HG03575 (cell line): ENCODE data around the gene CEND1.
"Not testable (repeated sequence)": the region's sequence is repeated elsewhere in the genome, so short reads cannot be mapped to it uniquely, and the experiment has no call there.

ENCODE experiments used
- ATAC-seq: cut with Tn5 transposase; IDR thresholded peaks from one replicate; pipeline ENCODE4 v1.9.1; 2021; ENCODE audit not compliant: unreplicated experiment, insufficient number of reproducible peaks, low FRiP score; ENCODE audit errors: extremely low read depth

CEND1 gene

DNA sequence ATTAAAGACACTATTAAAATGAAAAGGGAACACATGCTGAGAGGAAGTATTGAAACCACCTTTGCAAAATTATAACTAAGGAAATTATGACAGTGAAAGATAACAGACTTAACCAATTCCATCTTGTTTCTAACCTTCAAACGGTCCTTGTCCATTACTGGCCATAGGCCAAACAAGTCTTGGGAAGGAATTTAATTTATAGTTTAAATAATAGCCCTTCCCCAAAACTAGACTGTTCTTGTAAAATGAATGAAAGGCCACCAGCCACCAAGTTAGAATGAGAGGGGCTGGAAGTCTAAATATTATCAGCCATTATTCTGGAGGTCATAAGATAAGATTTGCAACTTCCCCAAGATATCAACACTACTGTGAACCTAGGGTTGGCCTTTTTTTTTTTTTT, 44.5 kb downstream of the CEND1 start:
- no peak for ATAC-seq

DNA sequence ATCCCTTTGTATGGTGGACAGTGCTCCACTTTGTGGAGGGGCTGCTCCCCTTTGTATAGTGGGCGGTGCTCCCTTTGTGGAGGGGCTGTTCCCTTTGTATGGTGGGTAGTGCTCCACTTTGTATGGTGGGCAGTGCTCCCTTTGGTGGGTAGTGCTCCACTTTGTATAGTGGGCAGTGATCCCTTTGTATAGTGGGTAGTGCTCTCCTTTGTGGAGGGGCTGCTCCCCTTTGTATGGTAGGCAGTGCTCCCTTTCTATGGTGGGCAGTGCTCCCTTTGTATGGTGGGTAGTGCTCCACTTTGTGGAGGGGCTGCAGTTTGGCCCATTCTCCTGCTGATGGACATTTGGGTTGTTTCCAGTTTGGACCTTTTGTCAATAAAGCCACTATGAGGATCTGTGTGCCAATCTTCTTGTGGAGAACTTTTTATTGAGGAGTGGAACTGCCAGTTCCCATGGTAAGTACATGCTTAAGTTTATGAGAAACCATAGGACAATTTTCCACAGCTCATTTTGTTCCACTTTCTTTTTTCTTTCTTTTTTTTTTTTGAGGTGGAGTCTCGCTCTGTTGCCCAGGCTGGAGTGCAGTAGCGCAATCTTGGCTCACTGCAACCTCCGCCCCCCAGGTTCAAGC, 47.2 kb downstream of the CEND1 start:
- ATAC-seq = no peak

DNA sequence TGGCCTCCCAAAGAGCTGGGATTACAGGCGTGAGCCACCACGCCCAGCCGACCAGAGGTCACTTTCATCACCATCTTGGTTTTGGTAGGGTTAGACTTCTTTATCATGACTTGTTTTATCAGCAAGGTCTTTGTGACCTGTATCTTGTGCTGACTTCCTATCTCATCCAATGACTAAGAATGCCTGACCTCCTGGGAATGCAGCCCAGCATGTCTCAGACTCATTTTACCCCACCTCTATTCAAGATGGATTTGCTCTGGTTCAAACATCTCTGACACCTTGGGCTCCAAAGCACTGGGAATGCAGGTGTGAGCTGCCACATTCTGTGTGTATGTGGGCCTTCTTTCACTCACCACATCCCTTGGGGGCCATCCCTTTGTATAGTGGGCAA, 47.7 kb downstream of the CEND1 start:
- no peak for ATAC-seq

DNA sequence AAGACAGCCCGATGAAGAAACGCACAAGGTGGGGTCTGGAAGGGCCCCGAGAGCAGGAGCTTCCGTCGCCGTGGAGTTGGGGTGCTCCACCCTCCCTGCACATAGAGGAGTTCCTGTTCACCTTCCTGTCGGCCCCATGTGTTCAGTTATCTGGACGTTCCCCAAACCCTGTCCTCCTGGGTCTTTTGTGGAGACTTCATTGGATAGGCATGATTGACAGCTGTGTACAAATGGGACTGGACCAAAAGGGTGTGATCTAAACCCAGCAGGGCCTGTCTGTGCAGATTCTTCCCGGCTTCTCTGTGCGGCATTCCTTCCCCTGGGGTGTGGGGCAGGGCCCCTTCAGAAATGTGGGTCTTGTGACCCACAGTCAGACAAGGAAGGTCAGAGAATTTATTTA, 52.0 kb downstream of the CEND1 start:
- ATAC-seq = not testable (repeated sequence)

DNA sequence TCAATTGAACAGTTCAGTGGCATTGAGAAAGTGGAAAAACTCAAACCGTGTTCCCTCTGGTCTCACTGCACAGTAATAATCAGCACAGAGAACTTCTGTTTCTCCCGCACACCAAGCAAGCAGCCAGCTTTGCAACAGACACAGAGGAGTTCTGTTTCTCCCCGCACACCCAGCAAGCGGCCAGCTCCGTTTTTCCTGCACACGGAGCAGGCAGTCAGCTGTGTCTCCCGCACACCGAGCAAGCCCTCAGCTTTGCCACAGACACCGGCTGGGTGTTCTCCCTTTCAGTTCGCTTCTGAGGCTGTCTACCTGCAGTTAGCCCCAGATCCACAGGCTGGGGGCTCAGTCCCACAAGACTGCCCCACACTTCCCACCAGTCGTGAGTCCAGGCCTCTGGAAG, 52.5 kb downstream of the CEND1 start:
- no peak for ATAC-seq
